Fibroblast of lung (primary cell): Measurements from ENCODE around the gene TMEM89. TPM values are rescaled to one million over a fixed set of nuclear protein-coding genes. Genes with fewer than 3 reads are reported as not detected.
A peak's percentile ranks its signal among the peaks of the same experiment; 100 is the strongest.

Experiments
- DNase-seq, 2 donors: peaks; one replicate each; pipeline versions ENCODE4 v3.0.0 to v3.0.0-alpha.2; 2010; ENCODE audit warnings: low read depth in 2 of 2
- H2AFZ ChIP-seq: 2 replicates; pipeline ENCODE4 v1.5.1; 2012; ENCODE audit warnings: low read length, control low read depth, inconsistent platforms
- H3K27ac ChIP-seq: 2 replicates; pipeline ENCODE4 v1.5.1; 2011; ENCODE audit warnings: low read length, control low read depth; ENCODE audit not compliant: insufficient read depth
- H3K27me3 ChIP-seq: 2 replicates; pipeline ENCODE4 v1.5.1; 2011; ENCODE audit warnings: mild to moderate bottlenecking, low read length; ENCODE audit not compliant: control insufficient read depth, insufficient read depth
- H3K36me3 ChIP-seq: 2 replicates; pipeline ENCODE4 v1.5.1; 2011; ENCODE audit warnings: low read length; ENCODE audit not compliant: control insufficient read depth, insufficient read depth
- H3K4me1 ChIP-seq: 2 replicates; pipeline ENCODE4 v1.5.1; 2011; ENCODE audit warnings: low read length; ENCODE audit not compliant: control insufficient read depth, insufficient read depth; ENCODE audit errors: extremely low read depth
- H3K4me2 ChIP-seq: 2 replicates; pipeline ENCODE4 v1.5.1; 2011; ENCODE audit warnings: low read length, control low read depth; ENCODE audit not compliant: insufficient read depth; ENCODE audit errors: extremely low read depth
- H3K4me3 ChIP-seq, 4 experiments: fragments of 200-600 bp in 1 of 4; sonication (generic) in 1 of 4; replicated peaks in 1 of 4; 2 replicates each; pipeline ENCODE4 v1.5.1; 2011 to 2016; ENCODE audit warnings: low read length in 4 of 4, low read depth in 3 of 4, mild to moderate bottlenecking in 3 of 4, control low read depth in 2 of 4, inconsistent platforms in 1 of 4, mixed read lengths in 1 of 4; ENCODE audit not compliant: insufficient read depth in 1 of 4; ENCODE audit errors: control extremely low read depth in 1 of 4
- H3K79me2 ChIP-seq: 2 replicates; pipeline ENCODE4 v1.5.1; 2012; ENCODE audit warnings: mild to moderate bottlenecking, low read length, inconsistent platforms; ENCODE audit not compliant: control insufficient read depth, insufficient read depth
- H3K9ac ChIP-seq: 2 replicates; pipeline ENCODE4 v1.5.1; 2011; ENCODE audit warnings: mild to moderate bottlenecking, low read length, control low read depth; ENCODE audit not compliant: insufficient read depth
- H3K9me3 ChIP-seq: 2 replicates; pipeline ENCODE4 v1.5.1; 2012; ENCODE audit warnings: low read depth, low read length; ENCODE audit not compliant: control insufficient read depth, insufficient read depth
- H4K20me1 ChIP-seq: 2 replicates; pipeline ENCODE4 v1.5.1; 2011; ENCODE audit warnings: low read length; ENCODE audit not compliant: control insufficient read depth, insufficient read depth; ENCODE audit errors: extremely low read depth
- CTCF ChIP-seq, 2 donors: IDR thresholded peaks in 1 of 2; conservative IDR thresholded peaks in 1 of 2; 1 replicate in 1 of 2; 2 replicates in 1 of 2; pipeline ENCODE4 v1.5.1; 2011 to 2012; ENCODE audit warnings: low read length in 2 of 2, control low read depth in 1 of 2, inconsistent platforms in 1 of 2, low read depth in 1 of 2, mild to moderate bottlenecking in 1 of 2
- EZH2 ChIP-seq: IDR thresholded peaks from 2 replicates; pipeline ENCODE4 v1.5.1; 2012; ENCODE audit warnings: low read length, control low read depth, mild to moderate bottlenecking; ENCODE audit errors: missing control alignments
- polyA plus RNA-seq, 2 donors: library from polyadenylated mRNA; depleted of rRNA in 1 of 2; stranded (reverse) in 1 of 2; unstranded in 1 of 2; fragments of >200 nt; gene quantifications; 2 replicates each; pipeline ENCODE4 v1.2.1, GENCODE V29; 2011 to 2012; ENCODE audit warnings: missing spikeins in 1 of 2
- total RNA-seq: library from RNA; depleted of rRNA; stranded (reverse); fragments of >200 nt; gene quantifications from 2 replicates; pipeline ENCODE4 v1.2.1, GENCODE V29; 2014

Gene TMEM89
- total and polyA plus RNA-seq, 2 donors (not counting 1 experiment from before 2014, with no cell fraction given), result not detected

GRCh38 chr3:48637305-48637704, 15.7 kb upstream of the TMEM89 start:
- no peak overlapping the region for H2AFZ ChIP-seq
- peaks cover 6% of the 10 kb centered on the region for H3K4me1 ChIP-seq
- DNase-seq, result no peak
- H3K4me3 ChIP-seq, result no peak overlapping the region
- H3K27ac ChIP-seq, result no peak overlapping the region
- no peaks in the 10 kb centered on the region for H4K20me1 ChIP-seq
- H3K9ac ChIP-seq, result no peak overlapping the region
- no peaks in the 10 kb centered on the region for H3K9me3 ChIP-seq
- no peaks in the 10 kb centered on the region for H3K27me3 ChIP-seq
- H3K36me3 ChIP-seq, result peaks cover 9% of the 10 kb centered on the region
- no peak for TF ChIP-seq EZH2
- TF ChIP-seq CTCF (conservative IDR thresholded peaks at IDR 0.05 in 1 of 2, IDR thresholded peaks at IDR 0.05 in 1 of 2; ENCODE audit: low read depth in 1 of 2, low read length in 2 of 2), result no peak
- no peak overlapping the region for H3K4me2 ChIP-seq
- peaks cover 6% of the 10 kb centered on the region for H3K79me2 ChIP-seq

- peaks cover 6% of the 10 kb centered on the region for H3K4me1 ChIP-seq
- peaks cover 6% of the 10 kb centered on the region for H3K79me2 ChIP-seq
- no peaks in the 10 kb centered on the region for H4K20me1 ChIP-seq
- no peaks in the 10 kb centered on the region for H3K9me3 ChIP-seq
- TF ChIP-seq CTCF (conservative IDR thresholded peaks at IDR 0.05 in 1 of 2, IDR thresholded peaks at IDR 0.05 in 1 of 2; ENCODE audit: low read depth in 1 of 2, low read length in 2 of 2) (no peak), EZH2 (no peak)
- H2AFZ ChIP-seq, result peak overlapping the region; percentile 77
- peaks cover 17% of the 10 kb centered on the region for H3K36me3 ChIP-seq
- peak overlapping the region; percentile 77 for H3K27ac ChIP-seq
- no peak for DNase-seq
- peak overlapping the region; percentile 57 to 90 (median 83) for H3K4me3 ChIP-seq
- no peaks in the 10 kb centered on the region for H3K27me3 ChIP-seq
- peak overlapping the region; percentile 83 for H3K4me2 ChIP-seq
- H3K9ac ChIP-seq, result peak overlapping the region; percentile 62
Observed at GRCh38 chr3:48636149-48636655, 14.6 kb upstream of the TMEM89 start.

- no peaks in the 10 kb centered on the region for H4K20me1 ChIP-seq
- peak within 1 kb of the TSS; percentile 79 to 94 (median 88) for H3K4me3 ChIP-seq
- peaks cover 22% of the 10 kb centered on the region for H3K36me3 ChIP-seq
- DNase-seq, result peak; percentile 94 to 95
- H2AFZ ChIP-seq, result peak within 1 kb of the TSS; percentile 77
- no peaks in the 10 kb centered on the region for H3K27me3 ChIP-seq
- peaks cover 6% of the 10 kb centered on the region for H3K4me1 ChIP-seq
- H3K27ac ChIP-seq, result peak within 1 kb of the TSS; percentile 77
- peak within 1 kb of the TSS; percentile 91 for H3K4me2 ChIP-seq
- H3K9me3 ChIP-seq, result no peaks in the 10 kb centered on the region
- peaks cover 6% of the 10 kb centered on the region for H3K79me2 ChIP-seq
- TF ChIP-seq EZH2 (no peak), CTCF (conservative IDR thresholded peaks at IDR 0.05 in 1 of 2, IDR thresholded peaks at IDR 0.05 in 1 of 2; ENCODE audit: low read depth in 1 of 2, low read length in 2 of 2) (peak; percentile 64 to 65)
- H3K9ac ChIP-seq, result peak within 1 kb of the TSS; percentile 70
Observed at GRCh38 chr3:48635222-48636021, 13.9 kb upstream of the TMEM89 start, which contains the start of gene SLC26A6. Gene SLC26A6, minus strand, starts transcription at chr3:48635461. Its CDS starts 68 bp downstream, at chr3:48635393.
